ENCODE data around the gene STAT5A. TPM values are rescaled to one million over a fixed set of nuclear protein-coding genes. Genes with fewer than 3 reads are reported as not detected.

The STAT5A gene
- total RNA-seq, result 0.94 TPM

DNA sequence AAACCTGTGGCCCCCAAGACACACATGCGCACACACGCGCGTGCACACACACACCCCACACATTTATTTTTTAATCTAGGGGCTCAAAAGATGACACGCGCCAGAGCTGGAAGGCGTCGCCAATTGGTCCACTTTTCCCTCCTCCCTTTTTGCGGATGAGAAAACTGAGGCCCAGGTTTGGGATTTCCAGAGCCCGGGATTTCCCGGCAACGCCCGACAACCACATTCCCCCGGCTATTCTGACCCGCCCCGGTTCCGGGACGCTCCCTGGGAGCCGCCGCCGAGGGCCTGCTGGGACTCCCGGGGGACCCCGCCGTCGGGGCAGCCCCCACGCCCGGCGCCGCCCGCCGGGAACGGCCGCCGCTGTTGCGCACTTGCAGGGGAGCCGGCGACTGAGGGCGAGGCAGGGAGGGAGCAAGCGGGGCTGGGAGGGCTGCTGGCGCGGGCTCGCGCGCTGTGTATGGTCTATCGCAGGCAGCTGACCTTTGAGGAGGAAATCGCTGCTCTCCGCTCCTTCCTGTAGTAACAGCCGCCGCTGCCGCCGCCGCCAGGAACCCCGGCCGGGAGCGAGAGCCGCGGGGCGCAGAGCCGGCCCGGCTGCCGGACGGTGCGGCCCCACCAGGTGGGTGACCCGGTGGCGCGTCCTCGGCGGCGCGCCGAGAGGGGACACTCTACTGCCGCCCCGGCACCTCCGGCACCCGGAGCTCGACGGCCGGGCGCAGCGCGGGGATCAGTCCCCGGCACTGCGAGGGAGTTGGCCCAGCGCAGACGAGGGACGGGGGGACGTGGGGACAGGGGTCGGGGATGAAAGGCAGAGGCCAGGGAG lies at the start of gene STAT5A:
Gene STAT5A, plus strand, starts transcription at position 522 of the 826 bp plus-strand sequence. CDS start 914 bp downstream, outside the sequence.

GRCh38 chr17:42276359-42276608 lies 12.0 kb upstream of the STAT5A start, which contains the start of gene STAT5B:
TSS of gene STAT5B (minus strand) at chr17:42276391. CDS start at chr17:42232127, 44,264 bp downstream.

Other genes with a start within 250 kb of the STAT5A start
- 4.7 TPM for gene C17orf113, start 237.9 kb upstream of the STAT5A start, total RNA-seq
- gene ZNF385C, start 190.0 kb upstream of the STAT5A start, total RNA-seq, result 0.31 TPM
- gene DHX58, start 175.8 kb upstream of the STAT5A start, total RNA-seq, result 1.6 TPM
- 18.2 TPM for gene KAT2A, start 167.1 kb upstream of the STAT5A start, total RNA-seq
- not detected for gene HSPB9, start 165.7 kb upstream of the STAT5A start, total RNA-seq
- 62.0 TPM for gene RAB5C, start 133.5 kb upstream of the STAT5A start, total RNA-seq
- 0.63 TPM for gene KCNH4, start 107.4 kb upstream of the STAT5A start, total RNA-seq
- not detected for gene HCRT, start 103.0 kb upstream of the STAT5A start, total RNA-seq
- gene GHDC, start 94.0 kb upstream of the STAT5A start, total RNA-seq, result 6.9 TPM
- gene STAT5B, start 12.1 kb upstream of the STAT5A start, total RNA-seq, result 38.5 TPM
- 43.2 TPM for gene STAT3, start 99.9 kb downstream of the STAT5A start, total RNA-seq
- gene CAVIN1, start 134.8 kb downstream of the STAT5A start, total RNA-seq, result 4.1 TPM
- gene ATP6V0A1, start 170.4 kb downstream of the STAT5A start, total RNA-seq, result 330 TPM
- 14.7 TPM for gene NAGLU, start 247.7 kb downstream of the STAT5A start, total RNA-seq